Gastrocnemius medialis (tissue), 4 donors: ENCODE measurements around the gene F13A1. TPM values are rescaled to one million over a fixed set of nuclear protein-coding genes. Genes with fewer than 3 reads are reported as not detected.

Experiments used
- microRNA-seq, 2 donors: library from miRNA; unstranded; fragments of <30 nt; microRNA quantifications; one replicate each; pipeline ENCODE4, GENCODE V29; 2016; ENCODE audit warnings: borderline replicate concordance in 2 of 2
- total RNA-seq, 4 donors: library from RNA; depleted of rRNA; stranded (reverse); fragments of >200 nt; gene quantifications; one replicate each; pipeline versions ENCODE4 v1.1.0 to v1.2.3, GENCODE V29; 2016

The F13A1 gene
- total RNA-seq, 4 donors from 2014 or later = 19.9 to 61.1 (median 33.9) TPM

Small RNAs within 50 kb of the gene (microRNA-seq; reads per million reads assigned to microRNA genes)
- gene MIR5683 = 0 reads per million in 2 donors
- gene MIR7853 = 0 reads per million in 2 donors
